HG02571 (cell line): ENCODE data around the gene SLC30A1.
A peak's percentile ranks its signal among the peaks of the same experiment; 100 is the strongest.
"Not testable (repeated sequence)": the region's sequence is repeated elsewhere in the genome, so short reads cannot be mapped to it uniquely, and the experiment has no call there.

ENCODE experiments used
- ATAC-seq: cut with Tn5 transposase; IDR thresholded peaks from one replicate; pipeline ENCODE4 v1.9.1; 2021; ENCODE audit warnings: mild to moderate bottlenecking, moderate library complexity; ENCODE audit not compliant: unreplicated experiment

The SLC30A1 gene

DNA sequence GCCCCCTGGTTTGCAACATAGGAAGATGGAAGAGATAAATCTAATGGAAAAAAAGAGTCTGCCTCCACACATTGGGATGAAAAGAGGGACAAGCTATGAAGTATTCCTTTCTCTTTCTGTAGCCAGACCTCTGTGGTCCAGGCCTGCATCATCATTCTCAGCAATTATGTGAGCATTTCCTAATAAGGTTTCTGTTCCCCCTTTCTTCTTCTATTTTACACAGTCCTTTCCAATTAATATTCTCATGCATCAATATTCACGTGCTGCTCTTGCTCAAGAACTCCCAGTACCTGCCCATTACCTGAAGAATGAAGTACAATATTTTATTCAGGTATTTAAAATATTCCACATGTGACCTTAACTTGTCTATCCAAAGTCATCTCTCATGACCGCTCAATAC lies 8.2 kb upstream of the SLC30A1 start:
- ATAC-seq: no peak

GRCh38 chr1:211586538-211586937 lies 7.6 kb upstream of the SLC30A1 start:
- no peak for ATAC-seq

GRCh38 chr1:211583011-211583992 lies 4.3 kb upstream of the SLC30A1 start:
- no peak for ATAC-seq

DNA sequence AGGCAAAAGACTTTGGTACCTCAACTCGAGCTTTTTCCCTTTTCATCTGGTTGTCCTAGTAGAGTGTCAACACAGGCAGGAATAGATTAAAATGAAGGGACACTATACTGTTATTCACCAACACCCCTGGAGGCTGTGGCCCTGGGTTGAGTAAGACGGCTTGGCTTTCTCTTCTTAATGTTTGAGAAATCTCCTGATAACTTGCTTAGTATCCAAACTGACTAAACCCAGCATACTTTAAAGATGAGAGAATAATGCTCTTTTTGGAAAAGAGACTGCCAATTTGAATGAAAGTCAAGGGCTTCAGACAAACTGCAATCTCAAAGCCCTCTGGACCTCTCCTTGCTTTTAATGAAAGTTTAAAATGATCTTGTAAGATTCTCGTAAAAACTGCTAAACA lies 2.6 kb upstream of the SLC30A1 start:
- ATAC-seq: no peak

DNA sequence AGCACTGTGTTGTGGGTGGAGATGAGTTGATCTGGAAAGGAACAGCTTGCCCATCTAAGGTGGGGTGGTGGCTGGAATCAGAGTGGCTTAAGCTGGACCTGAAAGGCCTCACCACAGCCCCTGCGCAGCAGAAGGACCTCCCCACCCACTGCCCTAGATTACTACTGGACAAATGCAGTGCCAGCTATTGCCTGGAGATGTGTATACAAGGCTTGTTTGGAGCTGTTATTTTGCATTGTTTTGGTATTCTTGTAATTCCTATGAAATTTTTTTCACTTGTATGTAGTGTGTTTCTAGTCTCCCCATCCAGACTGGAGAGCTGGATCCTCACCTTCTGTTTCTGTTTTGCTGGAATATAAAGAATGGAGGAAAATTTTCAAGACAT lies 1.3 kb upstream of the SLC30A1 start:
- ATAC-seq: no peak

- ATAC-seq: peak; percentile 34
Measured at GRCh38 chr1:211579440-211580302, 710 bp upstream of the SLC30A1 start.

DNA sequence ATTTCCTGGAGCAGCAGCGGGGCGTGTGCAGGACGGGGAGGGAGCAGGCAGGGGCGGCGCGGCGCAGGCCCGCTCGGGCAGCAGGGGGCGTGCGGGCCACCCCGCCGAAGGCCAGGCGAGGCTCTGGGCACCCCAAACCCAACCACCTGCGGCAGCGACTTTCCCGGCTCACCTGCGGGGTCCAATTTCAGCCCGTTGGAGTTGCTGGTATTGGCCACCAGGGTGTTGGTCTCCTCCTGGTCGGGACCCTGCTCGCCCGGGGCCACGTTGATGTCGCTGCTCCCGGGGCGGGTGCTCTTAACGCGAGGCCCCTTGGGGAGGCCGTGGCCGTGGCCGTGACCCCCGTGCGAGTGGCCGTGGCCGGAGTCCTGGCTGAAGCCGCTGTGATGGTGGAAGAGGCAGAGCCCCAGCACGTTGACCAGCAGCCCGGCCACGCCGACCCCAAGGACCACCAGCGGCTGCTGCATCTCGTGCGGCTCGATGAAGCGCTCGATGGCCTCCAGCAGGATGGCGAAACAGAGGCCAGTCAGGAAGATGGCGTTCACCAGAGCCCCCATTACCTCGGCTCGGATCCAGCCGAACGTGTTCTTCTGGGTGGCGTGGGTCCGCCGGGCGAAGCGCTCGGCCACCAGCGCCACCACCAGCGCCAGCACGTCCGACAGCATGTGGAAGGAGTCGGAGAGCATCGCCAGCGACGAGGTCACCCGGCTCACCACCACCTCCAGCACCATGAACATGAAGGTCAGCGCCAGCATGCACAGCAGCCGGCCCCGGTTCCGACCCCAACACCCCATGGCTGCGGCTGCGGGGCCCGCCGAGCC lies 932 bp downstream of the SLC30A1 start:
- ATAC-seq: peak; percentile 36

DNA sequence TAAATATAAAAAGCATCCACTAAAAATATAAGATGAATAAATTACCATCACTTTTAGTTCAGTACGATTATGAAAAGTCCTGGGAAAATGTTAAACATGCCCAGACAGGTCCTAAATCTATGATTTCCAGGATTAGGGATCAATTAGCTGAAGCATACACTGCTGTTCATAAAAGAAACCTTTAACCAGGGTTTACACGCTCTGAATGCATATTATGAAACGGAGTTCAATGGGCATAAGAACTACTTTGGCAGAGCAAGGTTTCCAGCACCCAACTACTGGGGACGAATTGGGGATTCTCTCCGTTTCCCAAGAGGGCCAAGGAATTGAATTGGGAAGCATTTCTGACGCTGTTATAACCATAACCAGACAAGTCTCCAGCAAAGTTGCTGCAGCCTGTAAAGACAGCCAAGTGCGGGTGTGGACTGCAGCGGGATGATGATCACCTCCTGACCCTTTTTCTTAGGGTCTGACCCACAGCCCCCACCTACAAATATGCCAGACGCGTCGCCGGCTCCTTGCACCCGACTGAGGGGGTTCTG lies 1.6 kb downstream of the SLC30A1 start:
- no peak for ATAC-seq

- ATAC-seq: no peak
Measured at GRCh38 chr1:211576717-211577116, 2.2 kb downstream of the SLC30A1 start.

- no peak for ATAC-seq
Measured at GRCh38 chr1:211574705-211575104, 4.3 kb downstream of the SLC30A1 start.

GRCh38 chr1:211571998-211572397 lies 7.0 kb downstream of the SLC30A1 start:
- no peak for ATAC-seq

DNA sequence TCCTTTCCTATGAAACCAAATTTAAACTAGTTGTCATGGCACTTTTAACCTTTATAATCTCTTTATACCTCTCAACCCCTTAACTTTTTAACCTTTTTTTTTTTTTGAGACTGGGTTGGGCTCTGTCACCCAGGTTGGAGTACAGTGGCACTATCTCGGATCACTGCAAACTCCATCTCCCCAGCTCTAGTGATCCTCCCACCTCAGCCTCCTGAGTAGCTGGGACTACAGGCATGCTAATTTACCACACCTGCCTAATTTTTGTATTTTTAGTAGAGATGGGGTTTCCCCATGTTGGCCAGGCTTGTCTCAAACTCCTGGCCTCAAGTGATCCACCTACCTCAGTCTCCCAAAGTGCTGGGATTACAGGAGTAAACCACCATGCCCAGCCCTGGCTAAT lies 8.6 kb downstream of the SLC30A1 start:
- ATAC-seq: not testable (repeated sequence)

- peak; percentile 92 for ATAC-seq
Measured at GRCh38 chr1:211566431-211567025, 12.4 kb downstream of the SLC30A1 start.

DNA sequence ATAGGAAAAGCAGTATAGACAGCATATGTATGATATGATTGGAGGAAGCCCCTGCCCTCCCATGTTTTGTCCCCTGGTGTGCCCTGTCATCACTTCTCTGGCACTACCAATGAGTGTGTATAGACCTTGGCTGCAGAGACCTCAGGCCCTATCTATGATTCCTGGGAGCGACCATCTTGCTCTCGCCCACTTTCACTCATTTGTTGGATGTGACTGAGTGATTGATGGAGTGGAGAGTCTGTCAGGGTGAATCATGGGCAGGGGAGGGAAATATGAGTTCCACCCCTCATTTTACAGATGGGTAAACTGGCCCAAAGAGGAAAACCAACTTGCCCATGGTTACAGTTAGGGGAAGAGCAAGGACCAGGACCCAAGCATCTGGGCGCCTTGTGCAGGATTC lies 14.9 kb downstream of the SLC30A1 start:
- no peak for ATAC-seq

GRCh38 chr1:211559222-211560010 lies 19.5 kb downstream of the SLC30A1 start:
- no peak for ATAC-seq

- ATAC-seq: no peak
Measured at GRCh38 chr1:211557894-211558625, 20.9 kb downstream of the SLC30A1 start.

- ATAC-seq: no peak
Measured at GRCh38 chr1:211553549-211553948, 25.4 kb downstream of the SLC30A1 start.

DNA sequence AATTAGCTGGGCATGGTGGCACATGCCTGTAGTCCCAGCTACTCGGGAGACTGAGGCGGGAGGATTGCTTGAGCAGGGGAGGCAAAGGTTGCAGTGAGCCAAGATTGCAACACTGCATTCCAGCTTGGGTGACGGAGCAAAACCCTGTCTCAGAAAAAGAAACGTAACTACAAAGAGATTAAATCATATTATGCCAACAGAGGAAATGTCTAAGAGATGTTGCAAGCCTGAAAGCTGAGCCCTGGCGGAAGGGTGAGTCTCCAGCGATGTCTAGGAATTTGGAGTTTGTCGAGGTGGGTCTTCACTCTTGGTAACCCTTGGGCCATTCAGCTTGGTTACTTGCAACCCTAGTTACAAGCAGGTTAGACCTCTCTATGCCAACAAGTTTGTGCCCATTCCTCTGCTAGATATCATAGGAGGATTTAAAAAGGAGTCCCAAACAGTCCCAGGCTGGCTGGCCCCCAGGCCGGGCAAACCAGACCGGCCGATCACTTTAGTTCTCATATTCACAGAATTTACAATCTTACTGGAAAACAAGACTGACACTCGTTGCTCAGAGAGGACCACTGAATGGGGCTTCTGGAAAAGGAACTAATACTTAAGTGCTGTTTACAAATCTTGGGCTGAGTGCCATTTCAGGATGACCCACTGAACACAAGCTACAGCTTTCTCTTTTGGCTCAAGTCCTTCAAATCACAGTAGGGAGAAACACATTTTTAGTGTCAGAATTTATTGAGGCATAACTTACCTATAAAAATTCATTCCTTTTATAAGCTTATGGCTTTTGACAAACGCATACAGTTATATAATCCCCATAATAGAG lies 27.1 kb downstream of the SLC30A1 start:
- no peak for ATAC-seq
